Suppressor macrophage (primary cell): Measurements from ENCODE around the gene HEG1.

Experiments used
- DNase-seq, 4 experiments: peaks; one replicate each; pipeline ENCODE4 v3.0.0-alpha.2; 2020 to 2022

The HEG1 gene

GRCh38 chr3:125045194-125045593, 10.6 kb downstream of the HEG1 start:
- DNase-seq: no peak

GRCh38 chr3:125043599-125044151, 12.1 kb downstream of the HEG1 start:
- DNase-seq: no peak

GRCh38 chr3:125042725-125043406, 12.9 kb downstream of the HEG1 start:
- DNase-seq: no peak

GRCh38 chr3:125039131-125040100, 16.4 kb downstream of the HEG1 start:
- DNase-seq: no peak

GRCh38 chr3:125037498-125038150, 18.2 kb downstream of the HEG1 start:
- no peak for DNase-seq

GRCh38 chr3:125035217-125035616, 20.6 kb downstream of the HEG1 start:
- no peak for DNase-seq

- DNase-seq: no peak
Measured at GRCh38 chr3:125033616-125034015, 22.2 kb downstream of the HEG1 start.

- DNase-seq: no peak
Measured at GRCh38 chr3:125033135-125033534, 22.7 kb downstream of the HEG1 start.

- DNase-seq: no peak
Measured at GRCh38 chr3:125032683-125033082, 23.1 kb downstream of the HEG1 start.

GRCh38 chr3:125032100-125032643, 23.6 kb downstream of the HEG1 start:
- peak in 1 of 4 experiments; percentile 6 for DNase-seq

- DNase-seq: no peak
Measured at GRCh38 chr3:125031544-125031943, 24.3 kb downstream of the HEG1 start.

GRCh38 chr3:125028657-125029056, 27.1 kb downstream of the HEG1 start:
- no peak for DNase-seq

- no peak for DNase-seq
Measured at GRCh38 chr3:125025642-125026041, 30.2 kb downstream of the HEG1 start.

GRCh38 chr3:125024817-125025216, 31.0 kb downstream of the HEG1 start:
- no peak for DNase-seq

GRCh38 chr3:125023833-125024555, 31.8 kb downstream of the HEG1 start:
- DNase-seq: no peak

- peak in 1 of 4 experiments; percentile 29 for DNase-seq
Measured at GRCh38 chr3:125022206-125022605, 33.6 kb downstream of the HEG1 start.

- no peak for DNase-seq
Measured at GRCh38 chr3:125019271-125019670, 36.5 kb downstream of the HEG1 start.

GRCh38 chr3:125017406-125017805, 38.4 kb downstream of the HEG1 start:
- no peak for DNase-seq

GRCh38 chr3:125014570-125015179, 41.1 kb downstream of the HEG1 start:
- no peak for DNase-seq

GRCh38 chr3:125013095-125013494, 42.7 kb downstream of the HEG1 start:
- no peak for DNase-seq

GRCh38 chr3:125011941-125012340, 43.9 kb downstream of the HEG1 start:
- no peak for DNase-seq
